Right renal cortex interstitium (tissue), 3 donors: ENCODE results near the gene ANKRD13A. TPM values are rescaled to one million over a fixed set of nuclear protein-coding genes. Genes with fewer than 3 reads are reported as not detected.

Source experiments
- DNase-seq, 3 donors: peaks; one replicate each; pipeline ENCODE4 v3.0.0-alpha.2; 2013; ENCODE audit warnings: low read depth in 3 of 3, low spot score in 2 of 3
- polyA plus RNA-seq, 3 donors: library from polyadenylated mRNA; unstranded; fragments of 120-200 nt; gene quantifications; one replicate each; pipeline ENCODE4 v1.2.1, GENCODE V29; 2013; ENCODE audit not compliant: insufficient read length in 3 of 3

Gene ANKRD13A
- polyA plus RNA-seq, result 10 to 100 TPM; 36.9 to 41.6 (median 38.1) TPM

DNA sequence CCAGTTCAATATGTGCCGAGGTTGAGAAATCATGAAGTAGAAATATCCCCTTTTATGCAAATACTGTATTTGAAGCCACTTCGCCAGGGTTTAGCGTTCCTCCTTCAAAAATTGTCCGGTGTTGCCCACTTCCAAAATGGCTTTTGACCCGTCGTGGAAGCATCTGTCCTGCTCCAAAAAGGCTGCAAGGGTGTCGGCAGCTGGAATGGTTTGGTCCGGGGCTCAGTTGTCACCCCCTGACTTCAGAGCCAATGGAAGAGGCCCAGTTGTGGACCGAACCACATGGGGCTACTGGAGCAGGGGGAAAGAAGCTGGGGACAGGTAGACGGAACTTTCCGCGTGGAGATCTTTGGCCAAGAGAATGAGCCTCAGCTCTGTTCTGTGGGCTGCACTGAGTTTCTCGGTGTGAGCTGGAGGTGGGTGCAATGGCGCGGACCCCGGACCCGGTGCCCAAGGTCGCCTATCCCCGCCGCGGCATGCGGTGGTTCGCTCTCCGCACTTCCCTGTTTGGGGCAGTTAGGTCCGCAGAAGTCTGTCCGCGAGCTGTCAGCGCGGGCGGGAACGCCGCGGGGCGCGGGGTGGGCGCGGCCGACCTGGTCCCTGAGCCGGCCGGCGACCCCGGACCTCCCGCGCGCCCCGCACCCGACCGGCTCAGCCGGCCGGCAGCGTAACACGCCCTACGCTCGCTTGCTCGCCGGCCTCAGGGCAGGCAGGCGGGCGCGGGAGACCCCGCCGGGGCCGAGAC, at the start of gene ANKRD13A:
ANKRD13A (plus strand) TSS at position 527 of the 745 bp plus-strand sequence. CDS start 259 bp downstream, outside the sequence.
- DNase-seq, result peak; percentile 85 to 96 (median 91)

DNA sequence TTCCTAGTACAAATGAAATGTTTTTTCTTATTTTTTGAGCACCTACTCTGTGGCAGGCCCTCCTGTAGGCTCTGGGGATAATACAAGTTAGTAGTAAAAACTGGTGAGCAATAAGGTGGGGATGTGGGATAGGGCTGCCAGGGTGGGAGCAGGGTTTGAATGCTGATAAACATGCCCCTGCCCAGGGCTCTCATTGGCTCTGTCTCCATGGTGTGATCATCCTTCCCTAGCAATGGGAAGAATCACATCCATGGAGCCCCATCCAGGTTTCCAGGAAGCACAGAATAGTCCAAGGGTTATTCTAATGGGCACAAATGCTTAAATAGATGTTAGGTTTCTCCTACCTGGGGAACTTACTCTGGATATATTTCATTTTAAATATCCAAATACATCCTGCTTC, 48.6 kb upstream of the ANKRD13A start:
- no peak for DNase-seq

DNA sequence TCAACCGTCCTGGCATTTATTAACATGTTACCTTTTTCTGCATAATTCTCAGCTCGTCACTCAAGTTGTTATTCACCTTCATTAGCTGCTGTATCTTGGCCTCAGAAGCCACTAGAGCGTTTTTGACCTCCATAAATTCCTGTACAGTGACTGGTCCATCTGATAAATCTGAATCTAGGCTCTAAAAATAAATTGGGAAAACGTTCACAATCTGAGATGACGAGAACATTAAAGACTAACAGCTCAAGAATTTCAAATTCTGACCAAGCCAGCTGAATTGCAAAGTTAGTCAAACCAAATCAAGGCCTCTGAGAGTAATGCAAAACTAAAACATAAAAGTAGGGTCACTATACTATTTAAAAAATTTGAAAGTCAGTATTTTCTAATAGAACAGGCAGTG, 48.1 kb upstream of the ANKRD13A start:
- DNase-seq, result no peak

DNA sequence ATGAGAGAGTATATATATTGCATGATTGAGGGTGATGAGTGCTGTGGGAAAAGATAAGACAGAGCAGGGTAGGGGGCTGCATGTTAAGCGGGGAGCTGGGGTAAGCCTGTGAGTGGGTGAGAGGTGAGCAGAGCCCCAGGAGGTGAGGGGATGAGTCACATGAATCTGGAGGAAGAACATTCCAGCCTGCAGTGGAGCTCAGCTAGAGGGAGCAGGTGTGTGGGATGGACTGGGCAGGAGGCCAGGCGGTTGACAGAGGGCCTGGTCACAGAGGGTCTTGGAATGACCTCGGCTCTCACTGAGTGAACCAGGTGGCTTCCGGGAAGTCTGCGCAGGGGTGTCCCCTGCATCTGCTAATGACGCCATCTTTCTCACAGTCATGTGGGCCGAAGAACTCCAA, 47.5 kb upstream of the ANKRD13A start:
- DNase-seq, result no peak

GRCh38 chr12:109952160-109952858, 46.9 kb upstream of the ANKRD13A start:
- no peak for DNase-seq

GRCh38 chr12:109952873-109953272, 46.4 kb upstream of the ANKRD13A start:
- DNase-seq, result no peak

DNA sequence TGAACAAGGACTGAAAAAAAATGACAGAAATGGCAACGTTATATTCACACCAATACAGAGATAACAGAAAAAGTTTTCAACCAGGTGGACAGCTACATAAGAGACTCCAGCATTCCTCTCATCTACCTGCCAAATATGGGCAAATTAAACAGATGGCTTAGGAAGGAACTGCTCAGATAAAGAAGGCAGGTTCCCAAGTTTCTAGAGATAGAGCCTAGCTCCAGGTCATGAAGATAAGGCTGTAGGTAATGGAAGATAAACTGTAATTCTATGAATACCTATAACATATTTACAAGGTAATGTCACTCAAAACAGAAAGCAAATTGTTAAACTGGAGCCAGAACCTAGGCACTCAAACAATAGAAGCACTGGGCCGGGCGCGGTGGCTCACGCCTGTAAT, 45.6 kb upstream of the ANKRD13A start:
- no peak for DNase-seq

DNA sequence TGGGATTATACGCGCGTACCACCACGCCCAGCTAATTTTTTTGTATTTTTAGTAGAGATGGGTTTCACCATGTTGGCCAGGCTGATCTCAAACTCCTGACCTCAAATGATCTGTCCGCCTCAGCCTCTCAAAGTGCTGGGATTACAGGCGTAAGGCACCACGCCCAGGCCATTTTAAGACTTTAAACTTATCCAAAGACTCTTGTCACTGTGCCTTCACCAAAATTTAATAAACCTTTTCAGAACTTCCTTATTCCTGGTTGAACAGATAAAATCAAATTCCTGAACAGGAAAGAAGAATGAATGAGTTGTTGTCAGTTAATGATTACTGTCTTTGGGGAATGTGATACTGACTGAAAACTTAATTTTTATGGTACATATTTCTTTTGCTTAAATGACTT, 40.9 kb upstream of the ANKRD13A start:
- DNase-seq, result no peak

DNA sequence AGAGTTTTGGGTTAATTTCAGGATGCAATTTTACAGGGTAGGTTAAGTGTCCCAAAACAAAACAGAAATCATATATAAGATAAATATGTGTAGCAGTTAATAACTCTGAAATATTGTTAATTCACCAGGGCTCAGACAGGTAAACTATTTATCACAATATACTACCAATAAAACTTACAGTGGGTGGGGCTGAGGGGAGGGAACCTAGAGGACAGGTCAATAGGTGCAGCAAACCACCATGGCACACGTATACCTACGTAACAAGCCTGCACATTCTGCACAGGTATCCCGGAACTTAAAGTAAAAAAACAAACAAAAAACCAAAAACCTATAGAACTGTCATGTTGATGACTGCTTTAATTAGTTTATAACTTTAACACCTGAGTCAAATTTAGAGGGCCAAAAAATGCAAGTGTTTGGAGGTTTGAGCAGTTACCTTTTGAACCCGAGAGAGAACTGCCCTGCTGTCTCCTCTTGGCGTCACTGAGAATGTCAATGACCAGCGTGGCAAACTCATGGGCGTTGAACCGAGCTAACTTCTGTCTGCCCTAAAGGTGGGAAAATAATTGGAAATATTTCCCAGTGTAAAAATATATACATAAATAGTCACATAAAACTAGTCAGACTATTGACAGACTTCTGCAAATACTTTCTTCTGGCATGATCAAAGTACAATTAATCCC, 39.7 kb upstream of the ANKRD13A start:
- DNase-seq, result no peak

- no peak for DNase-seq
These were observed 38.0 kb upstream of the ANKRD13A start for GRCh38 chr12:109961201-109961600.

- no peak for DNase-seq
These were observed 37.6 kb upstream of the ANKRD13A start for GRCh38 chr12:109961612-109962011.

DNA sequence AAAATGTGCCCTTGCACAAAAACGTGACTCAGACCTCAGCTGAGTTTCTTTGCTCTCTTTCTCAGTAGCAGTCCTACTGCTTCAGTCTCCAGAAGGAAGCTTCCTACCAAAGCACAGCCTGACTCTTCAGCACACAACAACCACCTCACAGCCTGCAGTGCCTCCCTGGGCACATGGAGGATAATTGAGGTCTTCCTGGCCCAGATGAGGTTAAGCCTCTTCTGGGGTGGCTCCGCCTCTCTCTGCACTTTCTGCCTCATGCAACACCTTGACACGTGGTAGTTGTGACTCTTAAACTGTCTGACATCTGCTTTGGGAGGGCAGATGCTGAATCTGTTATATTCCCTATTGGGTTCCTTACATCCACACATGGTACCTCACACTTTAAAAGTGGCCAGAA, 36.8 kb upstream of the ANKRD13A start:
- DNase-seq, result no peak

GRCh38 chr12:109963330-109963729, 35.9 kb upstream of the ANKRD13A start:
- DNase-seq, result no peak

- no peak for DNase-seq
These were observed 35.3 kb upstream of the ANKRD13A start for GRCh38 chr12:109963743-109964429.

DNA sequence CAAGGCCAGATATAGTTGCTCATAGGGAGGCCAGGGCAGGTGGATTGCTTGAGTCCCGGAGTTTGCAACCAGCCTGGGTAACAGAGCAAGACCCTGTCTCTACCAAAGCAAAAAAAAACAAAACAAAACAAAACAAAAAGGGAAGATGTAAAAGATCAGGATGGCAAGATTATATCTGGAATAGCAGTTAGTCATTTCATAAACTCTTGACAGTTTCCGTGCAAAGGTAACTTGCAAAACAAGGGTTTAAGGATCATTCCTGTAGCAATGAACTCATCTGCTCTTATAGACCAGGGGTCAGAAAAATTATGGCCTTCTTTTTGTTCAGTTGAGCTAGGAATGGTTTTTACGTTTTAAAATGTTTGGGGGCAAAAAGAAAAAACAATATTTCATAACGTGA, 32.7 kb upstream of the ANKRD13A start:
- DNase-seq, result no peak

DNA sequence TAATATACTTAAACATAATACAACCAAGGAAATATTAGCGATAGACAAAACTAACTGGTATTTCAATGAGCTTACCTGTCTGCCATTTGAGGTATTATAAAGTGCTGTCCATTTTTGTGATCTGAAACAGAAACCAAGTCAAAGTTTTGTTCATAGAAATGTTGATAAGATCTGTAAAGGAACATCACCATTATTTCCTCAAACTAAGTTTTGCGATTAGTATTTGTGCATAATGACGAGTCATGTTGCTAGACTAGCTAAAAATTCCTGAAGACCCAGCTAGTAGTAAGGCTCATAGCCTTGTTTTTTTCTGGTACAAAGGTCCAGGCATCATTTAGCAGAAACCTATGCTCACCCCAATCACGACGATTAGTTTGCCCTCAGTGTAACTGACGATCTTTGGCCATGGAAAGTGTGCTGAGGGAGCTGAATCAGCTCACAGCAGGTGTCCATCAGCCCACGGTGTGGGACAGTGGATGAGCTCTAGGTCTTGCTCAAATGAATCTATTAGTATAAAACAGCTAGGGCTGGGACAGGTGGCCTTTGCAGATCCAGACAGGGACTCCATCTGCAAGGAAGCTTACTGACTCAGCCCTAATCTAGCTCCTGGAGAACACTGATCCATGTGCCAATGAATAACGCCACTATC, 31.7 kb upstream of the ANKRD13A start:
- DNase-seq, result no peak

DNA sequence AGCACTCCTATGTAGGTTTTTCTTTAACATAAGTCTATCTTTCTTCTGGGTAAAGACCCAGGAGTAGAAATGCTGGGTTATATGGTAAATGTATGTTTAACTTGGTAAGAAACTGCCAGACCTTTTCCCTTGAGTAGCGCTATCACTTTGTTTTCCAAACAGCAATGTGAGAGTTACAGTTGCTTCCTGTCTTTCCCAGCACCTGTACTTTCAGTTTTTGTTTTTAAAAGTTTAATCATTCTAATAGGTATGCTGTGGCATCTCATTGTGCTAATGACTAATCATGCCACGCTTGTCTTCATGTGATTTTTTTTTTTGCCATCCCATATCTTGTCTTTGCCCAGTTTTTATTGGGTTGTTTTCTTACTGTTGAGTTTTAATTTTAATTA, 31.2 kb upstream of the ANKRD13A start:
- DNase-seq, result no peak

- DNase-seq, result no peak
These were observed 30.4 kb upstream of the ANKRD13A start for GRCh38 chr12:109968801-109969200.

DNA sequence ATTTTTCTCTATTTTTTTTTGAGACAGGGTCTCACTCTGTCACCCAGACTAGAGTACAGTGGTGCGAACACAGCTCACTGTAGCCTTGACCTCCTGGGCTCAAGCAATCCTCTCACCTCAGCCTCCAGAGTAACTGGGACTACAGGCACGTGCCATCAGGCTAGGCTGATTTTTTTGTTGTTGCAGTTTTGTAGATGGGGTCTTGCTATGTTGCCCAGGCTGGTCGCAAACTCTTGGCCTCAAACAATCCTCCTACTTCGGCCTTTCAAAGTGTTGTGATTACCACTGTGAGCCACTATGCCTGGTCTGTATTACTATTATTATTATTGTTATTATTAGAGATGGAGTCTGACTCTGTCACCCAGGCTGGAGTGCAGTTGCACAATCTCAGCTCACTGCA, 26.4 kb upstream of the ANKRD13A start:
- no peak for DNase-seq

DNA sequence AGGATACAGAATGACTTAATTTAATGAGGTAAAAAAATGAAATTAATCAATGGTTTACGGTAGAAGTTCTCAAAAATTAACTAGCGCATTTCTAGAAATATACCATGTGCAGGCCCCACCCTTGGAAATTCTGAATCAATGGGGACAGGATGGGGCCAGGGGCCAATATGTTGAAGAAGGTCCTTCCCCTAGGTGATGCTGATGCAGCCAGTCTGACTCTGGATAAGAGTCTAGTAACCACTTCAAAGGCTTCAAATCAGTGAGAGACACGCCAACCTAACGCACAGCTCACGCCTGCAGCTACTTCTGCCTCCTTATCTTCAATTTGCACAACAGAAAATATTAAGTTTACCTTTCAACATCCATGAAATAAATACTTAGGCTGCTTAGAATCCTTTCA, 17.9 kb upstream of the ANKRD13A start:
- DNase-seq, result no peak

GRCh38 chr12:109982210-109982609, 17.0 kb upstream of the ANKRD13A start:
- DNase-seq, result no peak
